Thyroid gland (tissue), 4 donors: ENCODE results near the gene SATB1. TPM values are rescaled to one million over a fixed set of nuclear protein-coding genes. Genes with fewer than 3 reads are reported as not detected.

Source experiments
- DNase-seq, 2 donors: peaks; one replicate each; pipeline ENCODE4 v3.0.0-alpha.2; 2019
- H3K27ac ChIP-seq, 3 donors: fragments of 200-600 bp; sonication (generic); 1 replicate in 2 of 3; 2 replicates in 1 of 3; pipeline ENCODE4 v1.5.1; 2016 to 2019; ENCODE audit warnings: mild to moderate bottlenecking in 1 of 3, moderate library complexity in 1 of 3
- H3K27me3 ChIP-seq: fragments of 200-600 bp; sonication (generic); one replicate; pipeline ENCODE4 v1.5.1; 2019
- H3K36me3 ChIP-seq, 2 donors: fragments of 200-600 bp; sonication (generic); one replicate each; pipeline ENCODE4 v1.5.1; 2016 to 2019
- H3K4me1 ChIP-seq, 2 donors: fragments of 200-600 bp; sonication (generic); one replicate each; pipeline ENCODE4 v1.5.1; 2017 to 2019
- H3K4me3 ChIP-seq, 3 donors: fragments of 200-600 bp; sonication (generic); replicated peaks in 1 of 3; 1 replicate in 2 of 3; 2 replicates in 1 of 3; pipeline ENCODE4 v1.5.1; 2016; ENCODE audit warnings: mild to moderate bottlenecking in 1 of 3
- H3K9me3 ChIP-seq: fragments of 200-600 bp; sonication (generic); one replicate; pipeline ENCODE4 v1.5.1; 2017
- CTCF ChIP-seq, 6 experiments: fragments of 200-600 bp in 3 of 6; fragments of 450-650 bp in 3 of 6; sonication (generic) in 3 of 6; IDR thresholded peaks; one replicate each; pipeline ENCODE4 v1.5.1; 2016 to 2019; ENCODE audit warnings: antibody characterized with exemption in 6 of 6, mild to moderate bottlenecking in 2 of 6, inconsistent platforms in 1 of 6, moderate library complexity in 1 of 6
- POLR2A ChIP-seq, 2 donors: fragments of 450-650 bp; IDR thresholded peaks; one replicate each; pipeline ENCODE4 v1.6.1; 2017; ENCODE audit warnings: antibody characterized with exemption in 2 of 2, mild to moderate bottlenecking in 2 of 2, moderate library complexity in 1 of 2
- WGBS, 2 donors: methylation state at CpG; one replicate each; pipeline ENCODE4 v1.1.5; 2017; 5-methylcytosine and 5-hydroxymethylcytosine counted together
- intact Hi-C: fragments of 100-400 bp; cut with DNase I; formaldehyde crosslinking; loops from one replicate; pipeline ENCODE4 v1.15.1; 2023
- total RNA-seq, 4 donors: library from RNA; depleted of rRNA; stranded (reverse); fragments of >200 nt; gene quantifications; one replicate each; pipeline ENCODE4 v1.2.3, GENCODE V29; 2016

SATB1 gene
- total RNA-seq, 4 donors from 2014 or later, result 45.4 to 115 (median 64.4) TPM

GRCh38 chr3:18417904-18418572, 7.1 kb downstream of the SATB1 start:
- H3K4me3 ChIP-seq, result no peak overlapping the region
- no peak for DNase-seq
- intact Hi-C loops, result no loop called here
- no peak overlapping the region for H3K27ac ChIP-seq
- no peaks in the 10 kb centered on the region for H3K9me3 ChIP-seq
- no peaks in the 10 kb centered on the region for H3K27me3 ChIP-seq
- H3K4me1 ChIP-seq, result peaks cover 9 to 10% of the 10 kb centered on the region in 2 donors
- peaks cover 11 to 13% of the 10 kb centered on the region in 2 donors for H3K36me3 ChIP-seq
- WGBS, 2 donors, result 94% methylated on average over 10 of the region's 10 CpGs
- TF ChIP-seq CTCF (IDR thresholded peaks at IDR 0.05) (no peak), POLR2A (IDR thresholded peaks at IDR 0.05) (no peak)

- Histone ChIP-seq H3K27ac (no peak overlapping the region), H3K36me3 (peaks cover 11 to 13% of the 10 kb centered on the region in 2 donors), H3K4me3 (no peak overlapping the region), H3K4me1 (no peaks in the 10 kb centered on the region), H3K27me3 (no peaks in the 10 kb centered on the region), H3K9me3 (no peaks in the 10 kb centered on the region)
- WGBS, 2 donors, result 84 to 89% methylated on average over 3 of the region's 3 CpGs
- no peak for TF ChIP-seq POLR2A (IDR thresholded peaks at IDR 0.05)
- no peak for TF ChIP-seq CTCF (IDR thresholded peaks at IDR 0.05)
- intact Hi-C loops, result no loop called here
- DNase-seq, result no peak
Observed at GRCh38 chr3:18416332-18416731, 8.8 kb downstream of the SATB1 start.

- Histone ChIP-seq H3K4me1 (no peaks in the 10 kb centered on the region), H3K27ac (no peak overlapping the region), H3K4me3 (no peak overlapping the region), H3K36me3 (peaks cover 11 to 13% of the 10 kb centered on the region in 2 donors), H3K9me3 (no peaks in the 10 kb centered on the region), H3K27me3 (no peaks in the 10 kb centered on the region)
- intact Hi-C loops, result no loop called here
- WGBS, 2 donors, result 91 to 94% methylated on average over 3 of the region's 3 CpGs
- DNase-seq, result no peak
- TF ChIP-seq POLR2A (IDR thresholded peaks at IDR 0.05) (no peak), CTCF (IDR thresholded peaks at IDR 0.05) (no peak)
Observed at GRCh38 chr3:18415839-18416238, 9.3 kb downstream of the SATB1 start.

- 97 to 98% methylated on average over 9 of the region's 9 CpGs for WGBS, 2 donors
- no peak overlapping the region for H3K27ac ChIP-seq
- no peaks in the 10 kb centered on the region for H3K4me1 ChIP-seq
- H3K36me3 ChIP-seq, result peaks cover 11 to 13% of the 10 kb centered on the region in 2 donors
- TF ChIP-seq POLR2A (IDR thresholded peaks at IDR 0.05), result no peak
- TF ChIP-seq CTCF (IDR thresholded peaks at IDR 0.05), result no peak
- no peaks in the 10 kb centered on the region for H3K9me3 ChIP-seq
- intact Hi-C loops, result no loop called here
- DNase-seq, result no peak
- H3K4me3 ChIP-seq, result no peak overlapping the region
- no peaks in the 10 kb centered on the region for H3K27me3 ChIP-seq
Observed at GRCh38 chr3:18415167-18415566, 10.0 kb downstream of the SATB1 start.

GRCh38 chr3:18412684-18413083, 12.5 kb downstream of the SATB1 start:
- H3K36me3 ChIP-seq, result peaks cover 11 to 13% of the 10 kb centered on the region in 2 donors
- TF ChIP-seq CTCF (IDR thresholded peaks at IDR 0.05) (no peak), POLR2A (IDR thresholded peaks at IDR 0.05) (no peak)
- no peaks in the 10 kb centered on the region for H3K27me3 ChIP-seq
- no peak overlapping the region for H3K4me3 ChIP-seq
- no peak for DNase-seq
- H3K4me1 ChIP-seq, result peaks cover 0 to 5% of the 10 kb centered on the region in 2 donors
- H3K9me3 ChIP-seq, result no peaks in the 10 kb centered on the region
- no peak overlapping the region for H3K27ac ChIP-seq
- intact Hi-C loops, result no loop called here
